Measurements from ENCODE around the gene RAX.

- no peak for TF ChIP-seq EZH2 (IDR thresholded peaks at IDR 0.05)
- TF ChIP-seq POLR2AphosphoS5 (IDR thresholded peaks at IDR 0.05; ENCODE audit: borderline replicate concordance, low read depth, low read length): no peak
- TF ChIP-seq FOXP2 (optimal IDR thresholded peaks at IDR 0.05; ENCODE audit: control extremely low read depth, extremely low read length, insufficient read depth): no peak
Observed at GRCh38 chr18:59246796-59247195, 26.5 kb downstream of the RAX start.

Measured in SK-N-MC (cell line).